Natural killer cell (primary cell): Measurements from ENCODE around the gene SH2D2A. TPM values are rescaled to one million over a fixed set of nuclear protein-coding genes. Genes with fewer than 3 reads are reported as not detected.

Experiments
- ATAC-seq, 3 donors: fragments of 150-1000 bp in 2 of 3; fragments of 200-7000 bp in 1 of 3; cut with Tn5 transposase; 1 replicate in 1 of 3; 2 replicates in 2 of 3; pipeline ENCODE4 v1.10.0; 2021; ENCODE audit warnings: mild to moderate bottlenecking in 2 of 3, moderate library complexity in 2 of 3
- DNase-seq, 2 donors: peaks; one replicate each; pipeline versions ENCODE4 v3.0.0 to v3.0.0-alpha.2; 2013 to 2021; ENCODE audit warnings: mixed read lengths in 1 of 2
- H3K27ac ChIP-seq: one replicate; pipeline ENCODE4 v1.5.1; 2013; ENCODE audit warnings: mild to moderate bottlenecking, low read length
- H3K27me3 ChIP-seq: one replicate; pipeline ENCODE4 v1.6.1; 2013; ENCODE audit warnings: low read length; ENCODE audit not compliant: control insufficient read depth, insufficient read depth
- H3K36me3 ChIP-seq: one replicate; pipeline ENCODE4 v1.6.1; 2013; ENCODE audit warnings: low read length; ENCODE audit not compliant: control insufficient read depth, insufficient read depth
- H3K4me1 ChIP-seq: one replicate; pipeline ENCODE4 v1.6.1; 2013; ENCODE audit warnings: low read length; ENCODE audit not compliant: control insufficient read depth, insufficient read depth
- H3K4me3 ChIP-seq: one replicate; pipeline ENCODE4 v1.5.1; 2013; ENCODE audit warnings: low read length
- H3K9me3 ChIP-seq: one replicate; pipeline ENCODE4 v1.6.1; 2013; ENCODE audit warnings: low read length; ENCODE audit not compliant: control insufficient read depth, insufficient read depth
- H3K27ac Mint-ChIP-seq, 2 donors: one replicate each; pipeline ENCODE4 v1.8.0; 2022; ENCODE audit warnings: mild to moderate bottlenecking in 2 of 2, mixed read lengths in 2 of 2, moderate library complexity in 1 of 2
- H3K27me3 Mint-ChIP-seq, 2 donors: one replicate each; pipeline ENCODE4 v1.8.0; 2022; ENCODE audit warnings: low read depth in 2 of 2, mixed read lengths in 2 of 2
- H3K36me3 Mint-ChIP-seq: one replicate; pipeline ENCODE4 v1.8.0; 2022; ENCODE audit warnings: mixed read lengths
- H3K4me1 Mint-ChIP-seq, 2 donors: one replicate each; pipeline ENCODE4 v1.8.0; 2022; ENCODE audit warnings: mixed read lengths in 2 of 2
- H3K4me3 Mint-ChIP-seq: one replicate; pipeline ENCODE4 v1.8.0; 2022; ENCODE audit warnings: mild to moderate bottlenecking, moderate library complexity, mixed read lengths
- H3K9me3 Mint-ChIP-seq, 2 donors: one replicate each; pipeline ENCODE4 v1.8.0; 2022; ENCODE audit warnings: mixed read lengths in 2 of 2
- CTCF ChIP-seq: fragments of 200-600 bp; IDR thresholded peaks from one replicate; pipeline ENCODE4 v1.8.0; 2022; ENCODE audit warnings: antibody characterized with exemption
- WGBS: methylation state at CpG from one replicate; pipeline ENCODE4 v1.1.7; 2013; ENCODE audit warnings: missing lambda C conversion rate; ENCODE audit not compliant: insufficient coverage; 5-methylcytosine and 5-hydroxymethylcytosine counted together
- intact Hi-C: fragments of 100-400 bp; cut with micrococcal nuclease; formaldehyde crosslinking; loops from one replicate; pipeline ENCODE4 v1.14.2; 2022
- total RNA-seq, 4 donors: library from RNA; stranded (reverse); fragments of 120-200 nt in 1 of 4; gene quantifications; one replicate each; pipeline versions ENCODE4 v1.2.3 to v1.2.4, GENCODE V29; 2013 to 2022

SH2D2A gene
- total RNA-seq, 3 donors from 2014 or later (not counting 1 experiment from before 2014, with no cell fraction given): 155 to 324 (median 312) TPM

- Mint-ChIP-seq H3K27me3 (peaks cover 20 to 40% of the 10 kb centered on the region in 2 donors), H3K9me3 (no peaks in the 10 kb centered on the region), H3K27ac (peak overlapping the region; percentile 11 to 80), H3K4me1 (peaks cover 15 to 38% of the 10 kb centered on the region in 2 donors), H3K36me3 (no peaks in the 10 kb centered on the region), H3K4me3 (no peak overlapping the region)
- intact Hi-C loops: no loop called here
- Histone ChIP-seq H3K36me3 (no peaks in the 10 kb centered on the region), H3K27ac (no peak overlapping the region), H3K4me1 (peaks cover 28% of the 10 kb centered on the region), H3K27me3 (peaks cover 20% of the 10 kb centered on the region), H3K4me3 (no peak overlapping the region), H3K9me3 (no peaks in the 10 kb centered on the region)
- 79% methylated on average over 7 of the region's 7 CpGs for WGBS
- no peak for DNase-seq
- no peak for ATAC-seq
- TF ChIP-seq CTCF: no peak
Observed at GRCh38 chr1:156847591-156848460, 31.2 kb upstream of the SH2D2A start.

DNA sequence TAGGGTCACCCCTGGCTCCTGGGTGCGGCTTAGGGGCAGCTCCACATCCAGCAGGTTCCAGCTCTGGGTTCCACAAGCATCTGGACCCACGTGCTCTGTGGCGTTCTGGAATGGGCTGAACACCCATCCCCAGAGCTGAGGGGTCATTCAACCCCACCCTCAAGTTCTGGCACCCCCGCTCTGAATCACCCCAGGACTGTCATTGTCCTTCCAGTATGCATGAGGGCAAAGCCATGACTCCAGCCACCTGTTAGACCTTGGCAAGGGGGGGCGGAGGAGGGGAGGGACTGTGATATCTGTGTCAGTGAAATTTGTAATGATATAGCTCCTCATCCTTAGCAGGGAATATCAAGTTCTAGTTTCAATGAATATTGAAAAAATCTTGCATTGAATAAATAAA lies 30.0 kb upstream of the SH2D2A start:
- H3K4me1 Mint-ChIP-seq: peaks cover 15 to 38% of the 10 kb centered on the region in 2 donors
- no peaks in the 10 kb centered on the region for H3K36me3 Mint-ChIP-seq
- no peak overlapping the region for H3K4me3 ChIP-seq
- peaks cover 26% of the 10 kb centered on the region for H3K27me3 ChIP-seq
- H3K9me3 ChIP-seq: no peaks in the 10 kb centered on the region
- H3K4me3 Mint-ChIP-seq: peak overlapping the region; percentile 36
- peaks cover 28% of the 10 kb centered on the region for H3K4me1 ChIP-seq
- H3K27me3 Mint-ChIP-seq: peaks cover 25 to 48% of the 10 kb centered on the region in 2 donors
- 86% methylated on average over 5 of the region's 5 CpGs for WGBS
- H3K27ac Mint-ChIP-seq: no peak overlapping the region
- no peaks in the 10 kb centered on the region for H3K36me3 ChIP-seq
- TF ChIP-seq CTCF: no peak
- no peak for DNase-seq
- no peak overlapping the region for H3K27ac ChIP-seq
- no peak for ATAC-seq
- H3K9me3 Mint-ChIP-seq: no peaks in the 10 kb centered on the region
- intact Hi-C loops: no loop called here

- H3K9me3 ChIP-seq: no peaks in the 10 kb centered on the region
- H3K36me3 Mint-ChIP-seq: no peaks in the 10 kb centered on the region
- no peaks in the 10 kb centered on the region for H3K36me3 ChIP-seq
- TF ChIP-seq CTCF: no peak
- ATAC-seq (no peak), DNase-seq (no peak)
- peaks cover 25 to 48% of the 10 kb centered on the region in 2 donors for H3K27me3 Mint-ChIP-seq
- no peaks in the 10 kb centered on the region for H3K9me3 Mint-ChIP-seq
- H3K4me1 ChIP-seq: peaks cover 28% of the 10 kb centered on the region
- H3K4me1 Mint-ChIP-seq: peaks cover 15 to 38% of the 10 kb centered on the region in 2 donors
- 51% methylated on average over 18 of the region's 18 CpGs for WGBS
- peaks cover 27% of the 10 kb centered on the region for H3K27me3 ChIP-seq
- H3K27ac Mint-ChIP-seq: no peak overlapping the region
- no peak overlapping the region for H3K27ac ChIP-seq
- peak overlapping the region; percentile 61 for H3K4me3 Mint-ChIP-seq
- intact Hi-C loops: no loop called here
- H3K4me3 ChIP-seq: no peak overlapping the region
Observed at GRCh38 chr1:156845953-156846545, 29.4 kb upstream of the SH2D2A start.
